LNCaP clone FGC (cell line): Measurements from ENCODE around the gene PRSS33.

Experiments
- DNase-seq: peaks from one replicate; pipeline ENCODE4 v3.0.0-alpha.2; 2011; ENCODE audit warnings: low read depth
- H3K4me3 ChIP-seq: 2 replicates; pipeline ENCODE4 v1.5.1; 2011; ENCODE audit warnings: mild to moderate bottlenecking, low read depth, low read length, control low read depth
- TF ChIP-seq, protein P1 (sequence below): IDR thresholded peaks from 2 replicates; pipeline ENCODE4 v1.5.1; 2012; ENCODE audit warnings: mild to moderate bottlenecking; ENCODE audit not compliant: control insufficient read depth, insufficient read depth; ENCODE audit errors: extremely low read depth

Gene PRSS33

DNA sequence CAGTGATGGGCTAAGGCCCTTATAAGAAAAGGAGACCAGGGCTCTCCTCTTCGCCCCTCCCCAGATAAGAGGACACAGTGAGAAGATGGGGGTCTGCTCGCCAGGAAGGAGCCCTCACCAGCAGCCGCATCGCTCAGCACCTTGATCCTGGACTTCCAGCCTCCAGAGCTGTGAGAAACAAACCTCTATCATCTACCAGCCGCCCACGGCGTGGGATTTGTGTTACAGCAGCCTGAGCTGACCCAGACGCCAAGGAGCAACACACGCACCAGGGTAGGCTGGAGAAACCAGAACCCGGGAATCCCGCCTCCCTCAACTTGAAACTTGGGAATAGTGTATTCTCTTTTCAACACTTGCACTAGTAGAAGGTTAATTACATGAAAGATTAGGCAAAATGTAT, 38.5 kb upstream of the PRSS33 start:
- TF ChIP-seq, protein P1, sequence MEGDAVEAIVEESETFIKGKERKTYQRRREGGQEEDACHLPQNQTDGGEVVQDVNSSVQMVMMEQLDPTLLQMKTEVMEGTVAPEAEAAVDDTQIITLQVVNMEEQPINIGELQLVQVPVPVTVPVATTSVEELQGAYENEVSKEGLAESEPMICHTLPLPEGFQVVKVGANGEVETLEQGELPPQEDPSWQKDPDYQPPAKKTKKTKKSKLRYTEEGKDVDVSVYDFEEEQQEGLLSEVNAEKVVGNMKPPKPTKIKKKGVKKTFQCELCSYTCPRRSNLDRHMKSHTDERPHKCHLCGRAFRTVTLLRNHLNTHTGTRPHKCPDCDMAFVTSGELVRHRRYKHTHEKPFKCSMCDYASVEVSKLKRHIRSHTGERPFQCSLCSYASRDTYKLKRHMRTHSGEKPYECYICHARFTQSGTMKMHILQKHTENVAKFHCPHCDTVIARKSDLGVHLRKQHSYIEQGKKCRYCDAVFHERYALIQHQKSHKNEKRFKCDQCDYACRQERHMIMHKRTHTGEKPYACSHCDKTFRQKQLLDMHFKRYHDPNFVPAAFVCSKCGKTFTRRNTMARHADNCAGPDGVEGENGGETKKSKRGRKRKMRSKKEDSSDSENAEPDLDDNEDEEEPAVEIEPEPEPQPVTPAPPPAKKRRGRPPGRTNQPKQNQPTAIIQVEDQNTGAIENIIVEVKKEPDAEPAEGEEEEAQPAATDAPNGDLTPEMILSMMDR = no peak
- DNase-seq = no peak
- no peak overlapping the region for H3K4me3 ChIP-seq

DNA sequence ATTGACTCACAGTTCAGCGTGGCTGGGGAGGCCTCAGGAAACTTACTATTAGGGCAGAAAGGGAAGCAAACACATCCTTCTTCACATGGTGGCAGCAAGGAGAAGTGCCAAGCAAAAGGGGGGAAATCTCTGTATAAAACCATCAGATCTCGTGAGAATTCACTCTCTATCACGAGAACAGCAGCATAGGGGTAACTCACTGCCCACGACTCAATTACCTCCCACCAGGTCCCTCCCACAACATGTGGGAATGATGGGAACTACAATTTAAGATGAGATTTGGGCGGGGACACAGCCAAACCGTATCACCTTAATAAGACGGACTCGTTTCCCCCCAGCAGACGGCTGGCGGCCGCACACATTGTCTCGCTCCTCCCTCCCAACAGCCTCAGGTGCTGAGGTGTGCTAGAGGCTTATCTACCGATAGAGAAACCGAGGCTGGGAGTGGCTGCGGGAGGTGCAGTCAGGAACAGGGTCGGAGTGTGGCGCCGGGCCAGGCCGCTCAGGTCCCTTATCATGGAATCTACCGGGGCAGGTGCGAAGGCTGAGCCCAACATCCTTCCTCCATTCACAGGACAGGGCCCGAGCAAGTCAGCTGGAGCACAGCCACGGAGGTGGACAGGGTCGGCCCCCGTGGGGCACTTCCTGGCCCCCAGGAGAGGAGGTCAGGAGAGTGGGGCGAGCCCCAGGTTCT, 37.8 kb upstream of the PRSS33 start:
- H3K4me3 ChIP-seq = no peak overlapping the region
- TF ChIP-seq, protein P1 = no peak
- no peak for DNase-seq

DNA sequence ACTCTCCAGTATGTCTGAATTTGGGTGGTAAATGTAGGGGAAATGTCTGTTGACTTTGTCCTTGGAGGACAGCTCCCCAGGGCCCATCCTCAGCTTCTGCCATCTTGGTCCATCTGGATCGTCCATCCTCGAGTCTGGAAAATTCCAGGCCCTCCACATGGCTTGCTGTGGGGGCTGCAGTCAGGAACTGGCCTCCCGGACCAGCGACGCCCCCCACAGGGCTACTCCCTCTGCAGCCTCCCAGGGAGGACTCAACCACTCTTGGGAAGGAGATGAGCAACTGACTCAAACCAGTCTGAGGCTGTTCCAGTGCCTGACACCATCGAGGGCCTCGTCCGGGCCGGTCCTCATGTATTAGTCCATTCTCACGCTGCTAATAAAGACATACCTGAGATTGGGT, 37.3 kb upstream of the PRSS33 start:
- no peak for DNase-seq
- H3K4me3 ChIP-seq = no peak overlapping the region
- TF ChIP-seq, protein P1 = no peak

DNA sequence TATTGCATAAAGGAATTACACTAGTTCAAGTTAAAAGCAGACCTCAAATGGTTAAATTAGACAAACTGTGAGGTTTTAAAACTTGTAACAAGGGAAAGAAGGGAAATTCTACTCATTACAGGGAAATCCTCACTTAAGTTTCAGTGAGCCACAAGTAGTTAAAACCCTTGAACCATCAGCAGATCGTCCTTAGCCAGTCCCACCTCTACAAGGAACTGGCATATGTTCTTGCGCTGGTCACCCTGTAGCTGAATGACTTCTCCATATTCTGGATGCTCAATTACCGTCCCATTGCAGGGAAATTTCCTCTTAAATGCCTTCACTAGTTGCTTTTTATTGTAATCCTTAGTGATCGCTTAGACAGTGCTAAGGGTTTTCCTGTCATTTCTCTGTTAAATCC, 35.1 kb upstream of the PRSS33 start:
- no peak for DNase-seq
- TF ChIP-seq, protein P1 = no peak
- no peak overlapping the region for H3K4me3 ChIP-seq

DNA sequence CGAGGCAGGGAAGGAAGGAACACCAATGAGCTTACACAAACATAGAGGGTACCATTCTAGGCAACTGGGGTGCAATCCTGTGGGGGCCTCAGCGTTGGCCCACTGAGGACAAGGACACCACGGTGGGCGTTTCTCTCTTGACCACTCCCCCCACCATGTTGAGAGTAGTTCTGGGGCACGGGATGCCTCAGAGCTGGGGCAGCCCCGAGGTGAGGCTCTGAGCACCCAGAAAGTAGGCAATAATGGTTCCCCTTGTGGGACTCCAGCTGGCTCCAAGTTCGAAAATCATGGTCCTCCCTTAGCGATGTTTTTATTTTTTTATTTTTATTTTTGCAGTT, 34.8 kb upstream of the PRSS33 start:
- TF ChIP-seq, protein P1 = no peak
- DNase-seq = no peak
- H3K4me3 ChIP-seq = no peak overlapping the region

DNA sequence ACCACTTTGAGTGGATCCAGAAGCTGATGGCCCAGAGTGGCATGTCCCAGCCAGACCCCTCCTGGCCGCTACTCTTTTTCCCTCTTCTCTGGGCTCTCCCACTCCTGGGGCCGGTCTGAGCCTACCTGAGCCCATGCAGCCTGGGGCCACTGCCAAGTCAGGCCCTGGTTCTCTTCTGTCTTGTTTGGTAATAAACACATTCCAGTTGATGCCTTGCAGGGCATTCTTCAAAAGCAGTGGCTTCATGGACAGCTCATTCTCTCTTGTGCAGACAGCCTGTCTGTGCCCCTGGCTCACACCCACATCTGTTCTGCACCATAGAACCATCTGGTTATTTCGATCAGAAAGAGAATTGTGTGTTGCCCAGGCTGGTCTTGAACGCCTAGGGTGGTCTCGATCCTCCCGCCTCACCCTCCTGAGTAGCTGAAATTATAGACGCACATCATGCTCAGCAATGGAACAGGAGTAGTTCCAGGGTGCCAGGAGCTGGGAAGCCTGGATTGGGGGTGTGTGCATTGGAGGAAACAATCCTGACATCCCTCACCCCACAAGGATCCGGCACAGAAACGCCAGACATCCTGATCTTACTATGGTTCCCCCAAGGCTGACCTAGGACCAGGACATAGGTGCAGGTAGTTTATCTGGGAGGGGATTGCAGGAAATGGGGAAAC, 34.3 kb upstream of the PRSS33 start:
- DNase-seq = no peak
- TF ChIP-seq, protein P1 = no peak
- no peak overlapping the region for H3K4me3 ChIP-seq

DNA sequence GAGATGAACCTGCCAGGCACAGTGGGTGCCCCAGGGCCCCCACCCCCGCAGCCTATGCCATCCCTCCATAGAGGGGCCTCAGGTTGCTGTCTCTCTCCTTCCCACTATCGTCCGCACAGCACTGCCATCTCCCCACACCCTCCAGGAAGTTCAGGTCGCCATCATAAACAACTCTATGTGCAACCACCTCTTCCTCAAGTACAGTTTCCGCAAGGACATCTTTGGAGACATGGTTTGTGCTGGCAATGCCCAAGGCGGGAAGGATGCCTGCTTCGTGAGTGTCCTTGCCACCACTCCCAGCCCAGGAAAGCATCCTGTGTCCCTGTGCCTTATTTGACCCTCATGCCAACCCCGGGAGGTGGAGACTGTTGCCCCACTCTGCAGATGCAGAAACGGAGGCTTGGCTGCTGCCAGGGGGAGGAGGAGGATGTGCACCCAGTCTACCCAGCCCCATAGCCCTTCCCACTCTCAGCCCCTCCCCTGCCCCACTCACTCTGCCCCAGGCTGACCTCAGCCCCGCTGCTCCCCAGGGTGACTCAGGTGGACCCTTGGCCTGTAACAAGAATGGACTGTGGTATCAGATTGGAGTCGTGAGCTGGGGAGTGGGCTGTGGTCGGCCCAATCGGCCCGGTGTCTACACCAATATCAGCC, 33.6 kb upstream of the PRSS33 start:
- no peak overlapping the region for H3K4me3 ChIP-seq
- TF ChIP-seq, protein P1 = no peak
- DNase-seq = no peak
